ENCODE results near the gene TMEM135. TPM values are rescaled to one million over a fixed set of nuclear protein-coding genes. Genes with fewer than 3 reads are reported as not detected.

TMEM135 gene
- total RNA-seq, 2 experiments from 2014 or later: 14.1 to 15.6 TPM

DNA sequence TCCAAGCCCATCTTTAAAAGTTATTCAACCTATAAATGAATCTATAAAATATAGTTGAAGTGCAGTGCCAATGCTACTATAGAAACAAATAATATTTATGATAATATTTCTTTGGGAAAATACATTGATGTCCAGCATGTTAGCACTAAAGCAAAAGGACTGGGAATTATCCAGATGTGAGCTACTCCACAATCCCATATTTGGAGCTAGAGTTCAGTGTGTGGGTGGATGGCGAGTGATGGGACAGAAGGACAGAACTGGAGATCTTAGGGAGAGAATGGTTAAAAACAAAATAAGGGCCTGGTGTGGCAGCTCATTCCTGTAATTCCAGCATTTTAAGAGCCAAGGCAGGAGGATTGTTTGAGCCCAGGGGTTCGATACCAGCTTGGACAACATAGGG is 216.8 kb downstream of the TMEM135 start:
- Mint-ChIP-seq H3K4me1 (ENCODE audit: low read depth) (peaks cover 23% of the 10 kb centered on the region), H3K27ac (no peak overlapping the region), H3K36me3 (ENCODE audit: low read depth) (no peaks in the 10 kb centered on the region), H3K27me3 (no peaks in the 10 kb centered on the region), H3K9me3 (no peaks in the 10 kb centered on the region), H3K4me3 (no peak overlapping the region)
- POLR2A ChIA-PET: no interaction called here
- Histone ChIP-seq H3K36me3 (ENCODE audit: insufficient read depth, low read length) (no peaks in the 10 kb centered on the region), H3K27me3 (ENCODE audit: control insufficient read depth in 1 of 2, insufficient read depth in 2 of 2, low read length in 2 of 2) (no peaks in the 10 kb centered on the region), H3K27ac (ENCODE audit: low read depth in 1 of 2, low read length in 2 of 2) (no peak overlapping the region), H3K4me3 (ENCODE audit: low read length) (no peak overlapping the region), H3K9me3 (ENCODE audit: control insufficient read depth in 1 of 2, insufficient read depth in 1 of 2, low read length in 2 of 2) (no peaks in the 10 kb centered on the region), H3K4me1 (ENCODE audit: insufficient read depth, low read length) (no peaks in the 10 kb centered on the region)
- DNase-seq (no peak), ATAC-seq (ENCODE audit: poor library complexity) (no peak)
- CTCF ChIA-PET: no interaction called here
- intact Hi-C loops (cut with DNase I, micrococcal nuclease): no loop called here
- TF ChIP-seq, protein P1, sequence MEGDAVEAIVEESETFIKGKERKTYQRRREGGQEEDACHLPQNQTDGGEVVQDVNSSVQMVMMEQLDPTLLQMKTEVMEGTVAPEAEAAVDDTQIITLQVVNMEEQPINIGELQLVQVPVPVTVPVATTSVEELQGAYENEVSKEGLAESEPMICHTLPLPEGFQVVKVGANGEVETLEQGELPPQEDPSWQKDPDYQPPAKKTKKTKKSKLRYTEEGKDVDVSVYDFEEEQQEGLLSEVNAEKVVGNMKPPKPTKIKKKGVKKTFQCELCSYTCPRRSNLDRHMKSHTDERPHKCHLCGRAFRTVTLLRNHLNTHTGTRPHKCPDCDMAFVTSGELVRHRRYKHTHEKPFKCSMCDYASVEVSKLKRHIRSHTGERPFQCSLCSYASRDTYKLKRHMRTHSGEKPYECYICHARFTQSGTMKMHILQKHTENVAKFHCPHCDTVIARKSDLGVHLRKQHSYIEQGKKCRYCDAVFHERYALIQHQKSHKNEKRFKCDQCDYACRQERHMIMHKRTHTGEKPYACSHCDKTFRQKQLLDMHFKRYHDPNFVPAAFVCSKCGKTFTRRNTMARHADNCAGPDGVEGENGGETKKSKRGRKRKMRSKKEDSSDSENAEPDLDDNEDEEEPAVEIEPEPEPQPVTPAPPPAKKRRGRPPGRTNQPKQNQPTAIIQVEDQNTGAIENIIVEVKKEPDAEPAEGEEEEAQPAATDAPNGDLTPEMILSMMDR (IDR thresholded peaks at IDR 0.05): no peak

DNA sequence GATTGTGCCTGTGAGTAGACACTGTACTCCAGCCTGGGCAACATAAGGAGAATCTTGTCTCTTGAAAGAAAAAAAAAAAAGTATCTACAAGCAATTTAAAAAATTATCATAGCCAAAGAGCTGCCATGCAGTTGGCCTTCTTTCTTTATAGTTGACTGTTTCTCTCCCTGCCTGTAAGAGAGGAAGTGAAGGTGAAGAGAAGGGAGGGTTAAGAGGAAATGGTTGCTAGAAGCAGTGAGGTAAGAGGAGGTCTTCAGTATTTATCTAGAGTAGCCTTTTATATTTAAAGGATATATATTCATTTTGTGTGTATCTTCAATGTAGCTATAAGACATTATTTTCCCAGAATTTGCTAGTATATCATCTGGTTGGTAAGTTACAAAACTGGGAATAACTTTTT is 217.9 kb downstream of the TMEM135 start:
- ChIA-PET POLR2A (no interaction called here), CTCF (no interaction called here)
- Histone ChIP-seq H3K27me3 (ENCODE audit: control insufficient read depth in 1 of 2, insufficient read depth in 2 of 2, low read length in 2 of 2) (no peaks in the 10 kb centered on the region), H3K27ac (ENCODE audit: low read depth in 1 of 2, low read length in 2 of 2) (no peak overlapping the region), H3K36me3 (ENCODE audit: insufficient read depth, low read length) (no peaks in the 10 kb centered on the region), H3K4me3 (ENCODE audit: low read length) (no peak overlapping the region), H3K9me3 (ENCODE audit: control insufficient read depth in 1 of 2, insufficient read depth in 1 of 2, low read length in 2 of 2) (no peaks in the 10 kb centered on the region), H3K4me1 (ENCODE audit: insufficient read depth, low read length) (no peaks in the 10 kb centered on the region)
- TF ChIP-seq, protein P1 (IDR thresholded peaks at IDR 0.05): no peak
- H3K4me1 Mint-ChIP-seq (ENCODE audit: low read depth): peaks cover 17% of the 10 kb centered on the region
- no peak for DNase-seq
- no peak overlapping the region for H3K27ac Mint-ChIP-seq
- intact Hi-C loops (cut with DNase I, micrococcal nuclease): no loop called here
- no peaks in the 10 kb centered on the region for H3K36me3 Mint-ChIP-seq (ENCODE audit: low read depth)
- no peaks in the 10 kb centered on the region for H3K27me3 Mint-ChIP-seq
- no peaks in the 10 kb centered on the region for H3K9me3 Mint-ChIP-seq
- no peak for ATAC-seq (ENCODE audit: poor library complexity)
- H3K4me3 Mint-ChIP-seq: no peak overlapping the region

DNA sequence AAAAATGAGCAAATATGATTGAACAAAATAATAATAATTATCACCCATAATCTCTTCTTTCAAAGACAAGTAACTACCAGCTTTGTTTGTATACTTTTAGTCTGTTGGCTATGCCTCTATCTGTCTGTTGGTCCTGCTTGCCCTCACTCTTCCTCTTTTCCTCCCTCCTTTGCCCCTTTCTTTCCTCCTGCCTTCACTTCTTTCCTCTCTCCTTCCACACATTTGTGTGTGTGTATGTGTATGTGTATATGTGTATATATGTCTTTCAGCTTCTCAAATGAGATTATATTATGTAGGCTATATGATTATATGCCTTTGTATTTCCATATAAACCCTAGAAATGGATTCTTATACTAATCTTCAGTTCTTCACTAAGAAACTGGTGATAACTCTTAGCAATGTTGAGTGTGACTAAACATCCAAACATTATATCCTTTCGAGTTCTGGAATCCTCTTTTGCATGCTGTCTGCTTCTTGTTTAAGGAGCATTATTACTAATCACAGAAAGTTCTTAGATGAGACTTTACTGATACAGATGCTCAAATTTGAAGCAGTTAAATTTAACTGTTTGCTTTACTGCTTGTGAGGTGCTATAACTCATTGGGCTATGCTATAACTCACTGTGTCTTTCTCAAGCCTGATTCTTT is 219.1 kb downstream of the TMEM135 start:
- TF ChIP-seq, protein P1 (IDR thresholded peaks at IDR 0.05): no peak
- Mint-ChIP-seq H3K4me3 (no peak overlapping the region), H3K27me3 (no peaks in the 10 kb centered on the region), H3K9me3 (no peaks in the 10 kb centered on the region), H3K27ac (no peak overlapping the region), H3K36me3 (ENCODE audit: low read depth) (no peaks in the 10 kb centered on the region), H3K4me1 (ENCODE audit: low read depth) (peaks cover 15% of the 10 kb centered on the region)
- ATAC-seq (ENCODE audit: poor library complexity) (no peak), DNase-seq (no peak)
- H3K27ac ChIP-seq (ENCODE audit: low read depth in 1 of 2, low read length in 2 of 2): no peak overlapping the region
- H3K4me1 ChIP-seq (ENCODE audit: insufficient read depth, low read length): no peaks in the 10 kb centered on the region
- no peaks in the 10 kb centered on the region for H3K36me3 ChIP-seq (ENCODE audit: insufficient read depth, low read length)
- H3K27me3 ChIP-seq (ENCODE audit: control insufficient read depth in 1 of 2, insufficient read depth in 2 of 2, low read length in 2 of 2): no peaks in the 10 kb centered on the region
- intact Hi-C loops (cut with DNase I, micrococcal nuclease): no loop called here
- ChIA-PET POLR2A (no interaction called here), CTCF (no interaction called here)
- no peak overlapping the region for H3K4me3 ChIP-seq (ENCODE audit: low read length)
- H3K9me3 ChIP-seq (ENCODE audit: control insufficient read depth in 1 of 2, insufficient read depth in 1 of 2, low read length in 2 of 2): no peaks in the 10 kb centered on the region
